ENCODE measurements around the gene MLH3. TPM values are rescaled to one million over a fixed set of nuclear protein-coding genes. Genes with fewer than 3 reads are reported as not detected.

Gene MLH3
- total RNA-seq, 1 donor from 2014 or later = 41.5 TPM

DNA sequence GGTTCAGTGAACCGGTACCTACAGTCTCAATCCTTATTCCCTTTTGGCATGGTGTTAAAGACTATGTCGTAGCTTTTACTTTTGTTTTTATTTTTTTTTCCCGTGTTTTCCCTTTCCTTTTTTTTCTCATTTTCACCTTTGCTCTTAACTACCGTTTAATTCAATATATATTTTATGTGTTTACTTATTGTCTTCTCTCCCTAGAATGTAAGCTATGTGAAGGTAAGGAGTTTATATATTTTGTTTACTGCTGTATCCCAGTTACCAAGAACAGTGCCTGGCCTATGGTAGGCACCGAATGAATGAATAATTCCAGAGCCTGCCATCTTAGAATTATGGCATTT, 261 bp upstream of the MLH3 start:
- Mint-ChIP-seq H3K4me1 (peaks cover 12% of the 10 kb centered on the region), H3K27ac (peak overlapping the region; percentile 80), H3K4me3 (peak overlapping the region; percentile 91), H3K36me3 (peaks cover 32% of the 10 kb centered on the region), H3K9me3 (peaks cover 7% of the 10 kb centered on the region), H3K27me3 (ENCODE audit: insufficient read depth, low read depth) (peaks cover 5% of the 10 kb centered on the region)
- peak overlapping the region; percentile 92 for H2AFZ ChIP-seq (replicated peaks)
- H3K27me3 ChIP-seq = no peaks in the 10 kb centered on the region
- peak overlapping the region; percentile 86 for H3K4me2 ChIP-seq
- no peaks in the 10 kb centered on the region for H3K9me3 ChIP-seq (ENCODE audit: low read depth)
- no peaks in the 10 kb centered on the region for H3K36me3 ChIP-seq
- peaks cover 10% of the 10 kb centered on the region for H3K4me1 ChIP-seq
- DNase-seq (ENCODE audit: low spot score) = no peak
- no peak overlapping the region for H3K27ac ChIP-seq
- peaks cover 14% of the 10 kb centered on the region for H3K79me2 ChIP-seq (ENCODE audit: low read depth)
- H4K20me1 ChIP-seq (ENCODE audit: low read depth) = no peaks in the 10 kb centered on the region
- peak overlapping the region; percentile 51 for H3K4me3 ChIP-seq
- H3K9ac ChIP-seq = no peak overlapping the region
- TF ChIP-seq EZH2phosphoT487 (IDR thresholded peaks at IDR 0.05) (no peak), EZH2 (IDR thresholded peaks at IDR 0.05) (no peak)
- TF ChIP-seq, protein P1, sequence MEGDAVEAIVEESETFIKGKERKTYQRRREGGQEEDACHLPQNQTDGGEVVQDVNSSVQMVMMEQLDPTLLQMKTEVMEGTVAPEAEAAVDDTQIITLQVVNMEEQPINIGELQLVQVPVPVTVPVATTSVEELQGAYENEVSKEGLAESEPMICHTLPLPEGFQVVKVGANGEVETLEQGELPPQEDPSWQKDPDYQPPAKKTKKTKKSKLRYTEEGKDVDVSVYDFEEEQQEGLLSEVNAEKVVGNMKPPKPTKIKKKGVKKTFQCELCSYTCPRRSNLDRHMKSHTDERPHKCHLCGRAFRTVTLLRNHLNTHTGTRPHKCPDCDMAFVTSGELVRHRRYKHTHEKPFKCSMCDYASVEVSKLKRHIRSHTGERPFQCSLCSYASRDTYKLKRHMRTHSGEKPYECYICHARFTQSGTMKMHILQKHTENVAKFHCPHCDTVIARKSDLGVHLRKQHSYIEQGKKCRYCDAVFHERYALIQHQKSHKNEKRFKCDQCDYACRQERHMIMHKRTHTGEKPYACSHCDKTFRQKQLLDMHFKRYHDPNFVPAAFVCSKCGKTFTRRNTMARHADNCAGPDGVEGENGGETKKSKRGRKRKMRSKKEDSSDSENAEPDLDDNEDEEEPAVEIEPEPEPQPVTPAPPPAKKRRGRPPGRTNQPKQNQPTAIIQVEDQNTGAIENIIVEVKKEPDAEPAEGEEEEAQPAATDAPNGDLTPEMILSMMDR (IDR thresholded peaks at IDR 0.05) = no peak
- H3F3A ChIP-seq (ENCODE audit: low read depth) = peaks cover 27% of the 10 kb centered on the region

DNA sequence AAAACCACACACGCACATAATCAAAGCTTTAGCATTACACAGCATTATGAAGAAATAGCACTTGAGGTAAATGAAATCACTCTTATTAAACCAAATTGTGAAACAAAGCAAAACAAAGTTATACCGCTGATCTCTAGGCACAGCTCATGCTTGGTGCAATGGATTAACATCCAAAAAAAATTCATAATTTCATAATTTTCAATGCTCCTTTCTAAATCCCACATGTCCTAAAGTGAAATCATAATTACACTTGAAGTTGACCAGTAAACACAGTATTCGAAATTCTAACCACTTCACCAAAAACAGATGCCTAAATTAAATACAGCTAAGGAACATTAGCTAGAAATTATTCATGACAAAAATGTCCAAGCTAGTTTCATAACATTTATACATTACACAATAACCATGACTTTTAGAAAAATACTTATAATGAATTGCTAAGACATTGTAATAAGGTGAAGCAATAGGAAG, 1.5 kb downstream of the MLH3 start:
- H3K4me3 Mint-ChIP-seq = peak overlapping the region; percentile 84
- peaks cover 33% of the 10 kb centered on the region for H3K36me3 Mint-ChIP-seq
- H3K4me1 Mint-ChIP-seq = peaks cover 12% of the 10 kb centered on the region
- Histone ChIP-seq H3K9me3 (ENCODE audit: low read depth) (no peaks in the 10 kb centered on the region), H2AFZ (replicated peaks) (no peak overlapping the region), H3K27ac (no peak overlapping the region), H3K9ac (no peak overlapping the region), H3K27me3 (no peaks in the 10 kb centered on the region), H3K4me2 (no peak overlapping the region), H3K79me2 (ENCODE audit: low read depth) (peaks cover 14% of the 10 kb centered on the region), H3K4me1 (peaks cover 10% of the 10 kb centered on the region), H3F3A (ENCODE audit: low read depth) (peaks cover 27% of the 10 kb centered on the region), H3K4me3 (peak overlapping the region; percentile 51), H4K20me1 (ENCODE audit: low read depth) (no peaks in the 10 kb centered on the region), H3K36me3 (no peaks in the 10 kb centered on the region)
- H3K27me3 Mint-ChIP-seq (ENCODE audit: insufficient read depth, low read depth) = peaks cover 5% of the 10 kb centered on the region
- H3K27ac Mint-ChIP-seq = no peak overlapping the region
- TF ChIP-seq EZH2 (IDR thresholded peaks at IDR 0.05) (no peak), EZH2phosphoT487 (IDR thresholded peaks at IDR 0.05) (no peak)
- TF ChIP-seq, protein P1 (IDR thresholded peaks at IDR 0.05) = no peak
- peaks cover 7% of the 10 kb centered on the region for H3K9me3 Mint-ChIP-seq
- DNase-seq (ENCODE audit: low spot score) = no peak

DNA sequence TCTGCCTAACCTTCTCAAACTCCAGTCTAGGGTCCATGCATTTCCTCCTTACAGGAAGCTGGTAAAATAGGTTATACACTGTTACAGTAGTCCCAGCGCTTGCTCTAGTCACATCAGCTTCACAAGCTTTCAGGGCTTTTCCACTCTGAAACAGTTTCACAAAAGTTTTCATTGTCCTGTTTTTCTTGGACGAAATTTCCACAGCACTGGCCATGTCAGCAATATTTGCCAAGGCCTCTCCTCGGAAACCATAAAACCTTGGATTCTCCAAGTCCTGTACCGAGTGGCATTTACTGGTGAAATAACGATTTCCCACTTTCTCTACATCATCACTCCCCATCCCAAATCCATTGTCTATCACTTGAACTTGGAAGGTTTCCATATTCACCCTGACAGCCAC, 2.1 kb downstream of the MLH3 start:
- H4K20me1 ChIP-seq (ENCODE audit: low read depth) = no peaks in the 10 kb centered on the region
- H3K9ac ChIP-seq = no peak overlapping the region
- peaks cover 27% of the 10 kb centered on the region for H3F3A ChIP-seq (ENCODE audit: low read depth)
- H3K4me1 ChIP-seq = peaks cover 10% of the 10 kb centered on the region
- H3K4me3 Mint-ChIP-seq = no peak overlapping the region
- H3K27me3 ChIP-seq = no peaks in the 10 kb centered on the region
- peaks cover 5% of the 10 kb centered on the region for H3K27me3 Mint-ChIP-seq (ENCODE audit: insufficient read depth, low read depth)
- H3K36me3 Mint-ChIP-seq = peaks cover 35% of the 10 kb centered on the region
- H3K9me3 ChIP-seq (ENCODE audit: low read depth) = no peaks in the 10 kb centered on the region
- H2AFZ ChIP-seq (replicated peaks) = no peak overlapping the region
- peaks cover 7% of the 10 kb centered on the region for H3K9me3 Mint-ChIP-seq
- no peak overlapping the region for H3K27ac ChIP-seq
- H3K4me1 Mint-ChIP-seq = peaks cover 12% of the 10 kb centered on the region
- DNase-seq (ENCODE audit: low spot score) = no peak
- H3K4me2 ChIP-seq = no peak overlapping the region
- no peaks in the 10 kb centered on the region for H3K36me3 ChIP-seq
- no peak overlapping the region for H3K27ac Mint-ChIP-seq
- peaks cover 14% of the 10 kb centered on the region for H3K79me2 ChIP-seq (ENCODE audit: low read depth)
- no peak overlapping the region for H3K4me3 ChIP-seq
- TF ChIP-seq EZH2 (IDR thresholded peaks at IDR 0.05) (no peak), EZH2phosphoT487 (IDR thresholded peaks at IDR 0.05) (no peak)
- TF ChIP-seq, protein P1 (IDR thresholded peaks at IDR 0.05) = no peak

Data from neural progenitor cell (in vitro differentiated cells).